GM13976 (cell line): ENCODE data around the gene PPM1N.

ENCODE experiments used
- DNase-seq: peaks from one replicate; pipeline ENCODE4 v3.0.0; 2012; ENCODE audit warnings: low spot score
- in situ Hi-C: fragments of 300-500 bp; cut with MboI; formaldehyde crosslinking; loops from one replicate; pipeline ENCODE4 v1.12.0; 2022; ENCODE audit warnings: low sequenced_read_pairs, mixed read lengths, inconsistent platforms; ENCODE audit not compliant: unreplicated experiment
- TF ChIP-seq, protein P1 (sequence below): IDR thresholded peaks from 2 replicates; pipeline ENCODE4 v1.5.1; 2012; ENCODE audit warnings: borderline replicate concordance, mild to moderate bottlenecking; ENCODE audit not compliant: insufficient read depth; ENCODE audit errors: extremely low read depth, missing control alignments, control extremely low read depth

Gene PPM1N

DNA sequence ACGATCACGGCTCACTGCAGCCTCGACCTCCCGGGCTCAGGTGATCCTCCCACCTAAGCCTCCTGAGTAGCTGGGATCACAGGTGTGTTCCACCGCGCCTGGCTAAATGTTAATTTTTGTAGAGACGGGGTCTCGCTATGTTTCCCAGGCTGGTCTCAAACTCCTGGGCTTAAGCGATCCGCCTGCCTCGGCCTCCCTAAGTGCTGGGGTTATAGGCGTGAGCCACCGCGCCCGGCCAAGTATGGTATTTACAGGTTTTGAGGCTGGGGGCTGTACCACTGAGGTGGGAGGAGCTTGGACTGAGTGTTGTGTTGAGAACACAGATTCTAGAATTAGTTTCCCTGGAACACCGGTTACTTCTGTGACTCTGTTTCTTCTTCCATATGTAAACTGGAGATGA, 452 bp upstream of the PPM1N start:
- TF ChIP-seq, protein P1, sequence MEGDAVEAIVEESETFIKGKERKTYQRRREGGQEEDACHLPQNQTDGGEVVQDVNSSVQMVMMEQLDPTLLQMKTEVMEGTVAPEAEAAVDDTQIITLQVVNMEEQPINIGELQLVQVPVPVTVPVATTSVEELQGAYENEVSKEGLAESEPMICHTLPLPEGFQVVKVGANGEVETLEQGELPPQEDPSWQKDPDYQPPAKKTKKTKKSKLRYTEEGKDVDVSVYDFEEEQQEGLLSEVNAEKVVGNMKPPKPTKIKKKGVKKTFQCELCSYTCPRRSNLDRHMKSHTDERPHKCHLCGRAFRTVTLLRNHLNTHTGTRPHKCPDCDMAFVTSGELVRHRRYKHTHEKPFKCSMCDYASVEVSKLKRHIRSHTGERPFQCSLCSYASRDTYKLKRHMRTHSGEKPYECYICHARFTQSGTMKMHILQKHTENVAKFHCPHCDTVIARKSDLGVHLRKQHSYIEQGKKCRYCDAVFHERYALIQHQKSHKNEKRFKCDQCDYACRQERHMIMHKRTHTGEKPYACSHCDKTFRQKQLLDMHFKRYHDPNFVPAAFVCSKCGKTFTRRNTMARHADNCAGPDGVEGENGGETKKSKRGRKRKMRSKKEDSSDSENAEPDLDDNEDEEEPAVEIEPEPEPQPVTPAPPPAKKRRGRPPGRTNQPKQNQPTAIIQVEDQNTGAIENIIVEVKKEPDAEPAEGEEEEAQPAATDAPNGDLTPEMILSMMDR: no peak
- in situ Hi-C loops: no loop called here
- DNase-seq: no peak

DNA sequence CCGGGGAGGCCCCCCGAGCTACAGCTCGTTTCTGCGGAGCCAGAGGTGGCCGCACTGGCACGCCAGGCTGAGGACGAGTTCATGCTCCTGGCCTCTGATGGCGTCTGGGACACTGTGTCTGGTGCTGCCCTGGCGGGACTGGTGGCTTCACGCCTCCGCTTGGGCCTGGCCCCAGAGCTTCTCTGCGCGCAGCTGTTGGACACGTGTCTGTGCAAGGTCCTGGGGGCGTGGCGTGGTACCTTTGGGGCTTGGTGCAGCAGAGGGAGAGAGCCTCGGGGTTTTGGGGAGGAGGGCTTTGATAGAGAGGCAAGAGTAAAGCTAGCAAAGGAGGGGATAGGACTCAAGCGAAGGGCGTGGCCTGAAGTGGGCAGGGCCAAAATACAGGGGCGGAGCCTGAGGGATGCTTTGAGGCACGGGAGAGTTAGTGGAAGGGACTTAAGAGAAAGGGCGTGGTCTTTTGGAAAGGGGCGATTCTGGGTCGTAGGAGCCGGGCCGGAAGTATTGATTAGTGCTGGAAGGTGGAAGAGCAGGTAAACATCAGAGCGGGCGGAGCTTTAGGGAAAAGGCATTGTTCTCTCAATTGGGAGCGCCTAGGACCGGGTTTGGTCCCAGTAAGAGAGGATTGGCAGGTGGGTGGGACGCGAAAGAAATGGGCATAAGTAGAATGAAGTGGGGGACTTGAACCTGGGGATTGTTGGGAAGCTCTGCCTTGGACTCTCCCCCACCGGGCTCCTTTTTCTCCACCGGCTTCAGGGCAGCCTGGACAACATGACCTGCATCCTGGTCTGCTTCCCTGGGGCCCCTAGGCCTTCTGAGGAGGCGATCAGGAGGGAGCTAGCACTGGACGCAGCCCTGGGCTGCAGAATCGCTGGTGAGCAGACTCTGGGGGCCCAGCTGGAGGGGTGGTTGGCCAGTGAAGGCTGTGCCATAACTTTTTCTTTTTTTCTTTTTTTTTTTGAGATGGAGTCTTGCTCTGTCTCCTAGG, 1.2 kb downstream of the PPM1N start:
- in situ Hi-C loops: no loop called here
- peak; percentile 68 for DNase-seq
- TF ChIP-seq, protein P1: no peak

DNA sequence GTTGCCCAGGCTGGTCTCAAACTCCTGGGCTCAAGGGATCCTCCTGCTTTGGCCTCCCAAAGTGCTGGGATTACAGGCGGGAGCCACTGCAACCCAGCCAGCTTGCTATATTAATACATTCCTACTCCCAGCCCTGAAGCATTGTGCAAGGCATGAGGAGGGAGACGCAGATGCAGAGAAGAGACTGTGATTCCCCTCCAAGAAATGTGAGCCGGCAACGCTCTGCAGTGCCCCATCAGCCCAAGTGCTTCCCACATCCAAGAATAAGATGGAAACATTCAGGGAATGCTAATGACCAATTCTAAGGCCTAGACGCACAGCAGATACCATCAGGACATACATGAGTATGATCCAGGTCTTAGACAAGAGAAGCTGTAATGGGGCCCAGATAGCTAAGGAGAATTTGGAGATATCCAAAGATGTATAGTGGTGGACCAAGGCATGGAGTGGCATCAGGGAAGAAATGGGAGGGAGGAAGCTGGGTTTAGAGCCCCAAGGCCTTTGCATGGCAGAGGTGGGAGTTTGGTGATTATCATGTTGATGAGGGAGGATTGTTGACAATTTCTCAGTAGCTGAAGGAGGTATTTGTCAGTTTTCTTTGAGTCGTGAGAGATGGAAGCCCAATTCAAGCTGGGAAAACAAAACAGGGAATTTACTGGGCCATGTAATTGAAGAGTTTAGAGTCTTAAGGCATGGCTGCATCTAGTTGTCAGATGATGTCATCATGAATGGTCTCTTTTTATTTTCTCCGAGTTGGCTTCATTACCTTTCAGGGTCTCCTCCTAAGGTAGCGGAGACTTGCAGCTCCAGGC, 2.9 kb downstream of the PPM1N start:
- TF ChIP-seq, protein P1: no peak
- in situ Hi-C loops: no loop called here
- DNase-seq: no peak

DNA sequence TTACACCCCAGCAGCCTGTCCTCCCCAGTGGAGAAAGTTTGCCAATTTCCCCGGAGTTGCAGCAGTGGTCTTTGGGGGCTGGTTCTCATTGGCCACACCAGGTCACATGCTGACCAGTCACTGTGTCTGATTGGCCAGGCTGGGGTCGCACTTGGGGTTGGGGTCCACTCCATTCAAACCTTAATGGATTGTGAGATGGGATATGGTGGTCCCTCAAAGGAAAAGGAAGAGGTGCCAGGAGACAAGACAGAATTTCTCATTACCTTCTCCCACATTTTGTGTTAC, 3.4 kb downstream of the PPM1N start:
- no peak for DNase-seq
- TF ChIP-seq, protein P1: no peak
- in situ Hi-C loops: no loop called here

DNA sequence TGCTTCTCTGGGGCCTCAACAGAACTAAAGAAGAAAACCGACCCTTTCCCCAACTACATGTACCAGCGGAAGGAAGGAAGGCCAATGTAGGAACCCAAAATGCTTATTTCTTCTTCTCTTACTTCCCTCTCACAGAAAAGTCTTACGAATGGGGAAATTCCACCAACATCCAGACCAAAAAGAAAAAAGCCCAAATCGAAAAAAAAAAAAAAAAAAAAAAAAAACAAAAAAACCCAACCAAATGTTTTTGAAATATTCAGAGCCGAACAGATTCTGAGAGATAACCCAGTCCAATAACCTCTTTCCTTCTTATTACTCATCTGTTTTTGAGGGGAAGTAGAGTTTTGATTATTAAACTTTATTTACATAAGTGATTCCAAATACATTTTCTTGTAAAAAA, 3.9 kb downstream of the PPM1N start:
- DNase-seq: no peak
- TF ChIP-seq, protein P1: no peak
- in situ Hi-C loops: no loop called here

DNA sequence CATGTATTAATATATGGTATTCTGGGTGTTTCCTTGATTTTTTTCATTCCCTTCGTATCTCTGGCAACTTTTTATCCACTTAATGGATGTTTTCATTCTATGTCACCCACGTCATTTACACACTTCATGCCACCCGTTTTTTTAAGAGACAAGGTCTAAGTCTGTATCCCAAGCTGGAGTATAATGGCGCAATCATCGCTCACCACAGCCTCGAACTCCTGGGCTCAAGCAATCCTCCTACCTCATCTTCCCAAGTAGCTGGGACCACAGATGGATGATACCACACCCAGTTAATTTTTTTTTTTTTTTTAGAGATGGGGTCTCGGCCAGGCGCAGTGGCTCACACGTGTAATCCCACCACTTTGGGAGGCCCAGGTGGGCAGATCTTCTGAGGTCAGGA, 5.7 kb downstream of the PPM1N start:
- no peak for DNase-seq
- in situ Hi-C loops: no loop called here
- TF ChIP-seq, protein P1: no peak
